GM12873 (cell line): Measurements from ENCODE around the gene TRAF4.

Experiments
- CTCF ChIP-seq: IDR thresholded peaks from 2 replicates; pipeline ENCODE4 v1.5.1; 2012; ENCODE audit warnings: low read depth, mild to moderate bottlenecking, moderate library complexity, low read length, control low read depth; ENCODE audit not compliant: insufficient read depth; ENCODE audit errors: missing control alignments

The TRAF4 gene

GRCh38 chr17:28703552-28704218, 40.1 kb upstream of the TRAF4 start:
- TF ChIP-seq CTCF = no peak

DNA sequence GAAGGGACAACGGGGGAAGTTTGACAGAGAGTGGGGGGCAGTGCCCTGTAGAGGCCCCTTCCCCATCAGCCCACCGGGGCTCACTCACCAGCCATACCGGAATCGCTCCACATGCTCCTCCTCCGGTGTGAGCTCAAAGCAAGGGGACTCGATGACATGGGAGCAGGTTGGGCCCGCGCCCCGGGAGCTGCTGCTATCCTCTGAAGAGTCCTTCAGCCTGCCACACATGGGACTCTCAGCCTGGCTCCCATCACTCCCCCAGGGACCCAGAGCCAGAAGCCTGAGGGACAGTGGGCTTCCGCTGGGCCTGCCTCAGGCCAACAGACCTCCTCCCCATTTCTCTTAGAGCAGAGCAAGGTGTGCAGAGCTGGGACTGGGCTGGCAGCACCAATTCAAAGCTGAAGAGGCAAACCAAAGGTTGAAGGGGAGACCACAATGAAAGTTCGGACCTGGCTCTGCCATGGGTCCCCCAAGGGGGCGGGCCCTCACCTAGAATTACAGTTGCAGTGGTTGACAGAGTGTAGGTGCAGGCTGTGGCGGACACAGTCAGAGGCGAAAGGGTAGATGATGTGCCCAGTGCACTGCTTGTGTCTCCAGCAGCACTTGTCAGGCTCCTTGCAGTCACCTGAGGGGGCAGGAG, 39.5 kb upstream of the TRAF4 start:
- TF ChIP-seq CTCF = no peak

DNA sequence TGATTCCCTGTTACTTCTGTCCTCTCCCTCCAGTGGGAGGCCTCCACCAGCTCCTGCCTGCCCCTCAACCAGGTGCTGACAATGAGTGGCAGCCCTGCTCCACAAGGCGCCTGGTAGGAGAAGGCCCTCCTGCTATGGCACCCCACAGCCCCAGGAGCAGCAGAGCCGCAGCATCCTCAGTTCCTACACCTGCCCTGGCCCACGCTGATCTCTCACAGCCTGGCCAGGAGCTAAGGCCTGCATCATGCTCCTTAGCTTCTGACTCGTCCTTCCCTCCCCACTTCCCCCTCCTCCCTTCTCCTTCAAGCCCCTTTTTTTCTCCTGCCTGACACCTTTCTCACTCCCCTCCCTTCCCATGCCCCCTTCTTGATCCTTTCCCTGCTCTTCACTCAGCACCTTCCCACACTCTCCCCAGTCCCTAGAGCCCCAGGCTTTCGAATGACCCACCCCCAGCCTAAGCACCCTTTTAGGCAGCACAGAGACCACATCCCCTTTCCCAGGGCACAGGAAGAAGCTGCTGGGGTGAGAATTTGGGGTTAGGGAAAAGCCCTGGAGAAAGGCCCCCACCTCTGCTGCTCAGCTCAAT, 38.6 kb upstream of the TRAF4 start:
- TF ChIP-seq CTCF = no peak

- TF ChIP-seq CTCF = no peak
These were observed 38.0 kb upstream of the TRAF4 start for GRCh38 chr17:28705728-28706334.

GRCh38 chr17:28706471-28707338, 37.1 kb upstream of the TRAF4 start:
- TF ChIP-seq CTCF = no peak

DNA sequence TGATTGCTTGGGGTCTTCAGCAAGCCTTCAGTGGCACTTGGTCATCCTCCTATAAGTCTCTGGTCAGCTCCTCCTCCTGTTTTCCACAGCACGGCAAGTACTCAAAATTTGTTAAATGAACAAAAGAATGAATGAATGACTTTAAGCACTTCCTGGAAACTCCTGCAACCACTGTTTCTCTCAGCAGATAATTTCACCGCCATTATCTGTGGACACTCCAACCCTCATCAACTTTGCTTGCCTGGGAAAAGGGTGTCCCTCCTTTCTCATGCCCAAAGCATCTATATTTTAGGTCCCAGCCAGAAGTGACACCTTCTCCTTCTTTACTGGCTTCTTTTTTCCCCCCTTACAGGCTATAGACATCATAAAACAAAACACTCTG, 36.5 kb upstream of the TRAF4 start:
- no peak for TF ChIP-seq CTCF
